Mesothelial cell of epicardium (in vitro differentiated cells): Measurements from ENCODE around the gene AP1B1. TPM values are rescaled to one million over a fixed set of nuclear protein-coding genes. Genes with fewer than 3 reads are reported as not detected.

Experiments used
- DNase-seq, 2 experiments: peaks; one replicate each; pipeline ENCODE4 v3.0.0; 2021; ENCODE audit warnings: low spot score in 2 of 2; ENCODE audit not compliant: unreplicated experiment in 2 of 2
- H3K27ac Mint-ChIP-seq: 2 replicates; pipeline ENCODE4 v1.8.0; 2021; ENCODE audit warnings: mixed read lengths
- H3K27me3 Mint-ChIP-seq: 2 replicates; pipeline ENCODE4 v1.8.0; 2021; ENCODE audit warnings: low read depth, mixed read lengths
- H3K36me3 Mint-ChIP-seq: 2 replicates; pipeline ENCODE4 v1.8.0; 2021; ENCODE audit warnings: mixed read lengths
- H3K4me1 Mint-ChIP-seq: 2 replicates; pipeline ENCODE4 v1.8.0; 2021; ENCODE audit warnings: mixed read lengths
- H3K4me3 Mint-ChIP-seq: 2 replicates; pipeline ENCODE4 v1.8.0; 2021; ENCODE audit warnings: mild to moderate bottlenecking, moderate library complexity, mixed read lengths
- H3K9me3 Mint-ChIP-seq: 2 replicates; pipeline ENCODE4 v1.8.0; 2021; ENCODE audit warnings: mixed read lengths
- total RNA-seq: library from RNA; stranded (reverse); gene quantifications from 3 replicates; pipeline ENCODE4 v1.2.1, GENCODE V29; 2021
- TF ChIP-seq, protein P1 (sequence below): fragments of 200-600 bp; sonication (generic); IDR thresholded peaks from one replicate; pipeline ENCODE4 v1.5.0; 2021; ENCODE audit warnings: antibody characterized with exemption; ENCODE audit not compliant: unreplicated experiment

AP1B1 gene
- total RNA-seq, 1 donor from 2014 or later, result 43.9 TPM

DNA sequence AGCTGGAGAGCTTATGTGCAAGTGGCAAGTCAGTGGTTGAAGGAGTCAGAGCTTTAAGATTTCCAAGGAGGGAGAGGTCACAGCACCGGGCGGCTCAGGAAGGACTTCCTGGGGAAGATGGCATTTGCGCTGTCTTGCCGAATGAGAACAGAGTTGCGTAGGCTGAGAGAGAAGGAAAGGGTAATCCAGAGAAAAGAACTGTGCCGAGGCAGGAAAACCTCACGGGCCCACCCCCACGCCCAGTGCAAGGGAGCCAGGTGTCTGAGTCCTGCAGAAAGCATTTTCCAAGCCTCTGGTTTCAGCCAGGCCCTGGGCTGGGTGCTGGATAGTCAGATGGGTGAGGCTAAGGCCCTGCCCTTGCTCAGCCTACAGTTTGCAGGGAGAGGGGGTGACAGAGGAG is 3.2 kb upstream of the AP1B1 start:
- Mint-ChIP-seq H3K9me3 (no peaks in the 10 kb centered on the region), H3K4me3 (no peak overlapping the region), H3K27me3 (peaks cover 6% of the 10 kb centered on the region), H3K4me1 (peaks cover 12% of the 10 kb centered on the region), H3K36me3 (no peaks in the 10 kb centered on the region), H3K27ac (no peak overlapping the region)
- no peak for DNase-seq
- TF ChIP-seq, protein P1, sequence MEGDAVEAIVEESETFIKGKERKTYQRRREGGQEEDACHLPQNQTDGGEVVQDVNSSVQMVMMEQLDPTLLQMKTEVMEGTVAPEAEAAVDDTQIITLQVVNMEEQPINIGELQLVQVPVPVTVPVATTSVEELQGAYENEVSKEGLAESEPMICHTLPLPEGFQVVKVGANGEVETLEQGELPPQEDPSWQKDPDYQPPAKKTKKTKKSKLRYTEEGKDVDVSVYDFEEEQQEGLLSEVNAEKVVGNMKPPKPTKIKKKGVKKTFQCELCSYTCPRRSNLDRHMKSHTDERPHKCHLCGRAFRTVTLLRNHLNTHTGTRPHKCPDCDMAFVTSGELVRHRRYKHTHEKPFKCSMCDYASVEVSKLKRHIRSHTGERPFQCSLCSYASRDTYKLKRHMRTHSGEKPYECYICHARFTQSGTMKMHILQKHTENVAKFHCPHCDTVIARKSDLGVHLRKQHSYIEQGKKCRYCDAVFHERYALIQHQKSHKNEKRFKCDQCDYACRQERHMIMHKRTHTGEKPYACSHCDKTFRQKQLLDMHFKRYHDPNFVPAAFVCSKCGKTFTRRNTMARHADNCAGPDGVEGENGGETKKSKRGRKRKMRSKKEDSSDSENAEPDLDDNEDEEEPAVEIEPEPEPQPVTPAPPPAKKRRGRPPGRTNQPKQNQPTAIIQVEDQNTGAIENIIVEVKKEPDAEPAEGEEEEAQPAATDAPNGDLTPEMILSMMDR, result no peak

DNA sequence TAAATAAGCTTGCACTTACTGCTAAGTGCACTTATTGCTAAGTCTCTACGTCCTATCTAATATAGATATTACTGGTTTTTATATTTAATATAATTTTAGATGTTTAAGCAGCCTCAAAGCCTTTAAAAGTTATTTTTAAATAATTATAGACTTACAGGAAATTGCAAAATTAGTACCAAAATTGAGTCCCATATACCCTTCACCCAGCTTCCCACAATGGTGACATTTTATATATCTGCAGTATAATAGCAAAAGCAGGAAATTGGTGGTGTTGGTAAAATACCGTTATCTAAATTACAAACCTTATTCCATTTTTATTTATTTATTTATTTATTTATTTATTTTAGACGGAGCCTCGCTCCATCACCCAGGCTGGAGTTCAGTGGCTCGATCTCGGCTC is 1.9 kb upstream of the AP1B1 start:
- Mint-ChIP-seq H3K36me3 (no peaks in the 10 kb centered on the region), H3K9me3 (no peaks in the 10 kb centered on the region), H3K4me3 (no peak overlapping the region), H3K27me3 (no peaks in the 10 kb centered on the region), H3K4me1 (peaks cover 12% of the 10 kb centered on the region), H3K27ac (no peak overlapping the region)
- TF ChIP-seq, protein P1, result no peak
- DNase-seq, result no peak

DNA sequence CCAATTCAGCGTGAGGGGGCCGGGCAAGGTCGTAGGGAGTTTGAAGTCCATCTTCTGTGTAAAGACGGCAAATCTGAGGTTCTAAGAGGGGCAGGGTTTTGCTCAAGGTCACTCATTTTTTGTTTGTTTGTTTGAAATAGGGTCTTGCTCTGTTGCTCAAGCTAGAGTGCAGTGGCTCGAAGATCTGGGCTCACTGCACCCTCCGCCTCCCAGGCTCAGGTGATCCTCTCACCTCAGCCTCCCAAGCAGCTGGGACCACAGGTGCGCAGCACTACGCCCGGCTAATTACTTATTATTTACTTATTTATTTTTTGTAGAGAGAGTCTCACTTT is 355 bp upstream of the AP1B1 start:
- Mint-ChIP-seq H3K4me3 (peak overlapping the region; percentile 84), H3K27me3 (no peaks in the 10 kb centered on the region), H3K9me3 (no peaks in the 10 kb centered on the region), H3K36me3 (no peaks in the 10 kb centered on the region), H3K27ac (peak overlapping the region; percentile 85), H3K4me1 (peaks cover 12% of the 10 kb centered on the region)
- TF ChIP-seq, protein P1, result no peak
- no peak for DNase-seq

DNA sequence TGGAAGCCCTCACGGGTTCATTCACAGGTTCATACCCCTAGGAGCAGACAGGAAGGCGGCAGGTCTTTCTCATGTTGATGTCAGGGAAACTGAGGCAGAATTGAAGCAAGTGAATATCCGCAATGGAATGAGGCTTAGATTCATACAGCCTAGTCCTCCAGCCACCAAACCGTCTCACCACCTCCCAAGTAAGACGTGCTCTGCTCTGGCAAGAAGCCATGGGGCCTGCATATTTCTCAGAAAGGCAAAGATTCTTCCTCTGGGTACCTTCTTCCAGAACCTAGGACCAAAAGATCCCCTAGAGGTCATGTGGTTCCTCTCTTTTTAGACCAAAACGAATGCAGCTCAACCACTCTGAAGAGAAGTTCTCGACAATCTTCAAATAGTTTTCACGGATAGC is 1.7 kb downstream of the AP1B1 start:
- TF ChIP-seq, protein P1, result no peak
- Mint-ChIP-seq H3K4me3 (peak overlapping the region; percentile 84), H3K4me1 (peaks cover 12% of the 10 kb centered on the region), H3K27me3 (no peaks in the 10 kb centered on the region), H3K27ac (peak overlapping the region; percentile 36), H3K36me3 (peaks cover 2% of the 10 kb centered on the region), H3K9me3 (no peaks in the 10 kb centered on the region)
- no peak for DNase-seq

DNA sequence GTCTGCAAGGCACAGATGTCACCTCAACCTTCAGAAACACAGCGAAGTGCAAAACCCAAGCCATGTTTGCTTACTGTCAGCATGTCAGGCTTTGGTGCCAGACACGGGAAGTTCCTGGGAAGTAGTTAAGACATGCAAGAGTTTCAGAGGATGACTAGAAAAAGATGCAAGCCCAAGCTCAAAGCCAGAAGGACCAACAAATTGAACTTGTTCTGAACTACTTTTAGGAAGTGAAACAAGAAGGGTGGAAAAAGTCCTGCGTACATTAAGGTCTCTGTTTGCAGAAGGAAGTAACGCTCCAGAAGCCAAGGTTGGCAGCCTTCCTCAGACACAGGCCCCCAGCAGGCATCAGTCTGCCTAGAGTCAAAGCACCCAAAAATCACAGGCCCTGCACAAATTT is 2.6 kb downstream of the AP1B1 start:
- Mint-ChIP-seq H3K36me3 (peaks cover 2% of the 10 kb centered on the region), H3K27me3 (no peaks in the 10 kb centered on the region), H3K4me1 (peaks cover 12% of the 10 kb centered on the region), H3K4me3 (no peak overlapping the region), H3K9me3 (no peaks in the 10 kb centered on the region), H3K27ac (peak overlapping the region; percentile 47)
- TF ChIP-seq, protein P1, result no peak
- no peak for DNase-seq

DNA sequence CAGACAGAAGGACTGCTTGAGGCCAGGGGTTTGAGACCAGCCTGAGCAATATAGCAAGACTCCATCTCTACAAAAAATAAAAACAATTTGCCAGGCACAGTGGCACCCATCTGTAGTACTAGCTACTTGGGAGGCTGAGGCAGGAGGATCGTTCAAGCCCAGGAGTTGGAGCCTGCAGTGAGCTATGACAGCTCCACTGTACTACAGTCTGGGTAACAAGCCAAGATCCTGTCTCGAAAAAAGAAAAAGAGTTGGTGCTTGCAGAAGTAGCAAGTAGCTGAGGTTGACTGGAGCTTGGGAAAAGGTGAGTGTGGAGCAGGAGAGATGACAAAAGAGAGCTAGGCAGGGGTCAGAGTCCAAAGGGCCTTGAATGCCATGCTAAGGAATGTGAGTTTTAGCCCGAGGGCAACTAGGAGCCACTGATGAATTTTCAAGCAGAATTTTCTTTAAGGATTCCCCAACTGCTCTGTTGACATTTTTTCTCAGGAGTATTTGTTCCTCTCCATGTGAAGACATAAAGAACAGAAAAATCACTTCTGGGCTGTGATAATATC is 3.1 kb downstream of the AP1B1 start:
- H3K4me1 Mint-ChIP-seq, result peaks cover 12% of the 10 kb centered on the region
- TF ChIP-seq, protein P1, result no peak
- H3K27me3 Mint-ChIP-seq, result no peaks in the 10 kb centered on the region
- no peaks in the 10 kb centered on the region for H3K9me3 Mint-ChIP-seq
- no peak overlapping the region for H3K27ac Mint-ChIP-seq
- H3K4me3 Mint-ChIP-seq, result no peak overlapping the region
- DNase-seq, result no peak
- H3K36me3 Mint-ChIP-seq, result peaks cover 2% of the 10 kb centered on the region
